Fibroblast of skin of left biceps (primary cell): ENCODE measurements around the gene L3MBTL4.
"Not testable (repeated sequence)": the region's sequence is repeated elsewhere in the genome, so short reads cannot be mapped to it uniquely, and the experiment has no call there.

Source experiments
- DNase-seq, 2 experiments: peaks; one replicate each; pipeline ENCODE4 v3.0.0-alpha.2; 2013; ENCODE audit warnings: low read depth in 2 of 2

Gene L3MBTL4

GRCh38 chr18:6406910-6407470, 7.7 kb downstream of the L3MBTL4 start:
- no peak for DNase-seq

GRCh38 chr18:6406075-6406909, 8.4 kb downstream of the L3MBTL4 start:
- DNase-seq = peak in 1 of 2 experiments; percentile 5

- DNase-seq = peak; percentile 17 to 20
These were observed 9.3 kb downstream of the L3MBTL4 start for GRCh38 chr18:6405237-6406074.

GRCh38 chr18:6404834-6405233, 9.9 kb downstream of the L3MBTL4 start:
- no peak for DNase-seq

GRCh38 chr18:6401687-6402086, 13.0 kb downstream of the L3MBTL4 start:
- DNase-seq = no peak

GRCh38 chr18:6399776-6400175, 14.9 kb downstream of the L3MBTL4 start:
- DNase-seq = no peak

- DNase-seq = no peak
These were observed 16.7 kb downstream of the L3MBTL4 start for GRCh38 chr18:6397931-6398566.

GRCh38 chr18:6396847-6397246, 17.9 kb downstream of the L3MBTL4 start:
- no peak for DNase-seq

- no peak for DNase-seq
These were observed 18.4 kb downstream of the L3MBTL4 start for GRCh38 chr18:6396276-6396675.

- DNase-seq = no peak
These were observed 25.7 kb downstream of the L3MBTL4 start for GRCh38 chr18:6389005-6389404.

- no peak for DNase-seq
These were observed 31.7 kb downstream of the L3MBTL4 start for GRCh38 chr18:6382963-6383362.

GRCh38 chr18:6377473-6377872, 37.2 kb downstream of the L3MBTL4 start:
- not testable (repeated sequence) for DNase-seq

- no peak for DNase-seq
These were observed 38.1 kb downstream of the L3MBTL4 start for GRCh38 chr18:6376433-6377229.

GRCh38 chr18:6374935-6375529, 39.7 kb downstream of the L3MBTL4 start:
- no peak for DNase-seq

GRCh38 chr18:6374340-6374739, 40.4 kb downstream of the L3MBTL4 start:
- no peak for DNase-seq

- no peak for DNase-seq
These were observed 41.5 kb downstream of the L3MBTL4 start for GRCh38 chr18:6373187-6373586.

- DNase-seq = no peak
These were observed 43.6 kb downstream of the L3MBTL4 start for GRCh38 chr18:6370886-6371635.

- no peak for DNase-seq
These were observed 44.3 kb downstream of the L3MBTL4 start for GRCh38 chr18:6370410-6370809.

- no peak for DNase-seq
These were observed 46.7 kb downstream of the L3MBTL4 start for GRCh38 chr18:6368017-6368416.

GRCh38 chr18:6367208-6367607, 47.5 kb downstream of the L3MBTL4 start:
- DNase-seq = no peak
